Astrocyte of the cerebellum (primary cell): ENCODE results near the gene XPR1.
A peak's percentile ranks its signal among the peaks of the same experiment; 100 is the strongest.

ENCODE experiments used
- DNase-seq: peaks from one replicate; pipeline ENCODE4 v3.0.0-alpha.2; 2011; ENCODE audit warnings: low read depth
- H3K4me3 ChIP-seq: 2 replicates; pipeline ENCODE4 v1.5.1; 2011; ENCODE audit warnings: mild to moderate bottlenecking, low read depth, low read length, moderate library complexity
- CTCF ChIP-seq: IDR thresholded peaks from 2 replicates; pipeline ENCODE4 v1.5.1; 2012; ENCODE audit warnings: low read length, low read depth, moderate library complexity, mild to moderate bottlenecking; ENCODE audit errors: missing control alignments
- in situ Hi-C: cut with HindIII; loops from 2 replicates; pipeline ENCODE4 v1.10.0; 2017; ENCODE audit warnings: low sequenced_read_pairs

The XPR1 gene

DNA sequence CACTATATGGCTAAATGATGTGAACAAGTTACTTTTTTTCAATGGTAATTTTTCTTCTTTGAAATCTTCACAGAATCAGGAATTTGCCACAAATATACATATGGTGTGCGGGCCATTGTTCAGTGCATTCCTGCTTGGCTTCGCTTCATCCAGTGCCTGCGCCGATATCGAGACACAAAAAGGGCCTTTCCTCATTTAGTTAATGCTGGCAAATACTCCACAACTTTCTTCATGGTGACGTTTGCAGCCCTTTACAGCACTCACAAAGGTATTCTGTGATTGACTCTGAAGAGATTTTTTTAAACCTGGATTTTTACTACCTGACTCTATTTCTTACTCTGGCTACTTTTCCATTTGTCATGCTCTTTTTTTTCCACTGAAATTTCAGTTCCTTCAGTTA lies 204.6 kb downstream of the XPR1 start:
- DNase-seq: peak; percentile 31
- in situ Hi-C loops: no loop called here
- TF ChIP-seq CTCF: no peak
- no peak overlapping the region for H3K4me3 ChIP-seq

GRCh38 chr1:180837020-180837419 lies 205.2 kb downstream of the XPR1 start:
- no peak overlapping the region for H3K4me3 ChIP-seq
- in situ Hi-C loops: no loop called here
- TF ChIP-seq CTCF: no peak
- DNase-seq: peak; percentile 23

- no peak for TF ChIP-seq CTCF
- in situ Hi-C loops: no loop called here
- H3K4me3 ChIP-seq: no peak overlapping the region
- no peak for DNase-seq
These were observed 206.7 kb downstream of the XPR1 start for GRCh38 chr1:180838535-180838934.

DNA sequence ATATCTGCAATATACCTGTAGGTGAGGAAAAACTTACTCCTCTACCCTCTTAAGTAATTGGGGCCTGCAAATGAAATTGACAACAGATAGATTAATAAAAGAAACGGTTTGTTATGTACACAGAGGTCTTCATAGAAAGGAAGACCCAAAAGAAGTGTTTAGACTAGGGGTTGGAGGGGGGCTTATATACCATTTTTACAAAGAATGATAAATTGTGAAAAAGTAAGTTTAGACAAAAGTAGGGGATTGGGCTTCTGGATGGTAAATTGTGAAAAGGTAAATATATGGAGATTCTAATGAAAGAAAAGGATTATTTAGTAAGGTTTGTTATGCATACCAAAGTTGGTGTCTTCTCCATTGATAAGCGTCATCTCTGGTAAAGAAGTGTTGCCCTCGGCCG lies 207.7 kb downstream of the XPR1 start:
- no peak overlapping the region for H3K4me3 ChIP-seq
- DNase-seq: no peak
- in situ Hi-C loops: no loop called here
- no peak for TF ChIP-seq CTCF

- no peak for TF ChIP-seq CTCF
- DNase-seq: no peak
- in situ Hi-C loops: no loop called here
- H3K4me3 ChIP-seq: no peak overlapping the region
These were observed 209.6 kb downstream of the XPR1 start for GRCh38 chr1:180841415-180841814.

GRCh38 chr1:180842052-180842451 lies 210.2 kb downstream of the XPR1 start:
- in situ Hi-C loops: no loop called here
- TF ChIP-seq CTCF: no peak
- DNase-seq: peak; percentile 63
- H3K4me3 ChIP-seq: no peak overlapping the region

DNA sequence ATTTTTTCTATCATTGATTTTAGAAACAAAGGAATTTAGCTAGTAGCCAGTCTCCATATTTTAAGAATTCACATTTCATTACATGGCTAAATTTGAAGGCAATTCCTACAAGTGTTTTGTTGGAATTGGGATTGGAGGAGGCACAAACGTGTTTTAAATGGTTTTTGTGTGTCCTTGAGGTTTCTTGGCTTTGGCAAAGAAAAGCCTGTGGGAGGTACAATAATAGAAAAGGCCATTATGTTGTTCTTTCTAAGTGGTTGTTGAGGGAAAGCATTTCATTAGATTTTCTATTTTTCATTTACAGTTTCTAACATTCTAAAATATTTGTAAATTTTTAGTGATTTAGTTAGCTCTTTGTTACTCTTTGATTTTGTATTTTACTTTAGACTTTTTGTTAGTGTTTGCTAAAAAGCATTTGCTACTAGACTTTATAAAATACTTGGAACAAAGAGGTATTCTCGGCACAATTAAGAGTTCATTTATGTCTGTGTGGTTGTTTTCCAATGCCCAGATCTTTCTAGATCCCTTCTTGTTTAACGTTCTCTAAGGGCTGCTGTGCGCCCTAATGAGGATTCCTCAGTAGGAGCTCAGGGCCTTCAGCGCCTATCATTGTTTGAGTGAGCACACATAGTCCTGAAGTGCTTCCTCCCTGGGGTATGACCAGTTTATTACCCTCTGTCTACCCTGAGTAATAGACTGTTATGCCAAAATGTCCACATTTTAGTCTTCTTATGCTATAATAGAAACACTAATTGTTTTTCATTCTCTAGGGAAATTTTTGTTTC lies 210.9 kb downstream of the XPR1 start:
- no peak for DNase-seq
- TF ChIP-seq CTCF: no peak
- in situ Hi-C loops: no loop called here
- H3K4me3 ChIP-seq: no peak overlapping the region
